Ureter (tissue), 1 donor: ENCODE data around the gene IGF2BP3. TPM values are rescaled to one million over a fixed set of nuclear protein-coding genes. Genes with fewer than 3 reads are reported as not detected.
"Not testable (repeated sequence)": the region's sequence is repeated elsewhere in the genome, so short reads cannot be mapped to it uniquely, and the experiment has no call there.

ENCODE experiments used
- DNase-seq: peaks from one replicate; pipeline ENCODE4 v3.0.0-alpha.2; 2020; ENCODE audit warnings: low spot score
- total RNA-seq: library from RNA; stranded (reverse); gene quantifications from one replicate; pipeline ENCODE4 v1.2.4, GENCODE V29; 2023
- donor health status: DM: yes; HTN: yes; CAD: no.

Gene IGF2BP3
- total RNA-seq, 1 donor from 2014 or later = 0.78 TPM

DNA sequence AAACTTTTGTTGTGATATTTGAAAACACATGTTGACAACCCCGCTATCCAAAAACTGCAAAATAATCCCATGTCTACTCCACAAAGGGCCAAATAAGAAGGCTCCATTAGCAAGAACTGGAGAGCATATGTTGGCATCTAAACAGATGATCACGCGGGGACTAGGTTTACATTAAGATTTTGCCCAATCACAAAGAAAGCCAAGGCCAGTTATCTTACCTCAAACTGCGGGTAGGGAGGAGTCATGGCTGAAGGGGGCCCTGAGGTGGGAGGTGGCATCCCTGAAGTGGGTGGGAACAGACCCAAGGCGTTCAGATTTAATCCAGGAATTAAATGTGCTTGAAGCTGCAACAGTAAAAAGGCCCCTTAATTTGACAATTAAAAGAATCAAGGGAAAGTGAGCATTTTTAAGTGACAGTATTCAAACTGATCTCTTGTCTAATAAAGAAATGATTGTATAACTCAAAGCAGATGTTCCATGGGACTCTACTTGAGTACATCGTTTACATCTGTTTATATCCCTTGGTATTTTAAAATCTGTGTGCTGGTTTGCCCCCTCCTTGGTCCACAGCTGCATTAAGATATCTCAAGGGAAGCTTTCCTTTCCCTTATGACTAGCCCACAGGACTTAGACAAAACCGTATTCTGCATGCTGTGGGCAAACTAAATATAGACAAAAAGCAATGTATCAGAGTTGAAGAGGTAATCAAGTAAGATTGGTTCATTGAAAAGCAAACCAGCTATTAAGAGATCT lies 128.3 kb downstream of the IGF2BP3 start:
- no peak for DNase-seq

GRCh38 chr7:23338863-23339262 lies 131.4 kb downstream of the IGF2BP3 start:
- no peak for DNase-seq

DNA sequence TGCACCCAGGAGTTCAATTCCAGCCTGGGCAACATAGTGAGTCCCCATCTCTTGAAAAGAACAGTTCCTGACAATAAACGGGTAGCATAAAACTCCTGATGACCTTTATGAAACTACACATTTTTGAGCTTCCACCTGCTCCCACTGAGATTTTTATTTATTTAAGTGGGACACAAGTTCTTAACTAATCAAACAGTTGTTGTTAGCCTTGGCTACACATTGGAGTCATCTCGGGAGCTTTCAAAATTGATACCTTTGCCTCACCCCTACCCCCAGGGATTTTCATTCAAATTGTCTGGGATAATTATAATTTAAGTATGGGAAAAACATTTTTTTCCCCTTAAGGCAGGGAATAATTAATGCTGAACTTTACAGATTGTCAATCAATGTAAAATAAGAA lies 131.9 kb downstream of the IGF2BP3 start:
- no peak for DNase-seq

GRCh38 chr7:23337374-23337773 lies 132.9 kb downstream of the IGF2BP3 start:
- no peak for DNase-seq

- no peak for DNase-seq
These were observed 133.4 kb downstream of the IGF2BP3 start for GRCh38 chr7:23336799-23337283.

DNA sequence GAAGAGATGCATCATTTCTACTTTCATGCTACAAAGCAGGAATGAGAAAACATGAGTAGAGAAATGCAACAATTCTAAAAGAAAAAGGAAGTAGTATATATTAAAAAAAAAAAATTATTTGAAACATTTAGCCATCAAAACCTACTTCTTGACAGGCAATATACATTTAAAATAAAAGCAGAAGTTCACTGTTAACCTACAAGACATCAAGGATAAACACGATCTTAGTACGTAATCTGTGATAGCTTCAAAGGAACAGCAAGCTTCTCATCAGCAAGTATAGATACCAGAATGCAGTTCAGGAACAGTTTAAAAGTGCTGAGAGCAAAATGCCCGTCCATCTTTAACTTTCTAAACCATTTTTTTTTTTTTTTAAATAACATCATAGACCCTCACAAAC lies 134.2 kb downstream of the IGF2BP3 start:
- no peak for DNase-seq

DNA sequence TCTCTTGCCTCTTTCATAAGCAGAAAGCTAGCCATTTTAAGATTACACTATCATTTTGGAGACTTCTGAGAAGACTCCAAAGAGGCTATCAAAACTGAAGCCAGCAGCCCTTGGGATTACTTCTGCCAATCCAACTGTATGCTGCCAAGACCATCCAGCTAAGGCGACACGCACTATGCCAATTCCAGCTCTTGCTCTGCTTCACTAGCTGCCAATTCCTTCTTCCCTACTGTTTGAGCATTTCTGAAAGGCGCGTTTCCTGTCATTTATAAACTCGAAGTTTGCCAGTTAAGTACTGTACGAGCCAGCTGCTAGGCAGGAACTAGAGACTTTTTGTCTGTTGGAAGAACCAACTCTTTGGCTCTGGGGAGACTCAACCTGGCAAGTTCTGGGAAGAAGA lies 134.7 kb downstream of the IGF2BP3 start:
- no peak for DNase-seq

DNA sequence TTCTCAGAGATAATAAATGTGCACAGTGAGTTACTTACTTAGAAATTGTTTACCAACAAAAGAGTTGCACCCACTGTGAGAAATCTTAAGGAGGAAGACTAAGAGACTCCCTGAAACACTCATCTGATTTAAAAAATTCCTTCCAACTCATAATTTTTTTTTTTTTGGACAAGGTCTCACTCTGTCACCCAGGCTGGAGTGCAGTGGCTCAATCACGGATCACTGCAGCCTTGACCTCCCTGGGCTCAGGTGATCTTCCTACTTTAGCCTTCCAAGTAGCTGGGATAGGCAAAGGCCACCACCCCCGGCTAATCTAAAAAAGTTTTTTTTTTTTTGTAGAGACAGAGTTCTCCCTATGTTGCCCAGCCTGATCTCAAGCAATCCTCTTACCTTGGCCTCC lies 135.2 kb downstream of the IGF2BP3 start:
- DNase-seq = no peak

GRCh38 chr7:23334482-23335056 lies 135.7 kb downstream of the IGF2BP3 start:
- DNase-seq = no peak

DNA sequence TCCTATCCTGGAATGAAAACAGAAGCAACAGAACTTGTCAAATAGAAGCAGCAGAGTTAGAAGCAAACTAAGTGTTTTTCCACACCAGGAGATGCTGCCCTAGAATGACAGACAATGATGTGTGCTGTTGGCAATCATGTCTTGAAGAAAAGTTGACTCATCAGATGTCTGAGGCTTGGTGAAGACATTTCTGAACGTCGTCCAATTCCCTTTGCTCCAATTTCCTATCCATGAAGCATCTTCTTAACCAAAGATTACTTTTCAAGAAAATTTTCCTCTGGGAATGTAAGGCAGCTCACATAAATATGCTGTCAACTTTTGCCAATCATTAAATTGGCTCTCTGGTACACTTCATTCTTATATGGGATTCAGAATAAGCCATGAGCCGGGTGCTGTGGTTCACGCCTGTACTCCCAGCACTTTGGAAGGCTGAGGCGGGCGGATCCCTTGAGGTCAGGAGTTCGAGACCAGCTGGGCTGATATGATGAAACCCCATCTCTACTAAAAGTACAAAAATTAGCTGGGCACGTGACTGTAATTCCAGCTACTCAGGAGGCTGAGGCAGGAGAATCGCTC lies 136.5 kb downstream of the IGF2BP3 start:
- no peak for DNase-seq

GRCh38 chr7:23332910-23333612 lies 137.2 kb downstream of the IGF2BP3 start:
- DNase-seq = no peak

DNA sequence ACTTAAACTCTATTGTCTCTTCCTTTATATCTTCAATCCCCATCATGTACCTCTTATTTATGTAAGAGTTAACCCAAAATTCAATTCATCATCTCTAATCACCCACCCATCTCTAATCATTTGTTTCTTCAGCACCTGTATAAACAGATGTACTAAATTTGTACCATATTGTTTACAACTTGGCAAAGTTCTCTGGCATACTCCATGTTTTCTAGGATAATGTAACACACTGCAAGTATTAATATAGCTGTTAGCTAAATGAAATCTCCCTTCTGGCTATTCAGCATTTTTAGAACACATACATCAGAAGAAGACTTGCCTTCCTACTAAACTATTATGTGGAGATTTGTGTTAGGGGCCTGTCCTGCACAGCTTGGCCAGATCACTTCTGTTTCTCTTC lies 138.1 kb downstream of the IGF2BP3 start:
- DNase-seq = no peak

- DNase-seq = no peak
These were observed 139.2 kb downstream of the IGF2BP3 start for GRCh38 chr7:23331132-23331531.

GRCh38 chr7:23315366-23315765 lies 154.9 kb downstream of the IGF2BP3 start:
- no peak for DNase-seq

GRCh38 chr7:23312141-23312540 lies 158.2 kb downstream of the IGF2BP3 start:
- not testable (repeated sequence) for DNase-seq

GRCh38 chr7:23308754-23309153 lies 161.5 kb downstream of the IGF2BP3 start:
- DNase-seq = no peak

GRCh38 chr7:23306936-23307521 lies 163.3 kb downstream of the IGF2BP3 start:
- DNase-seq = no peak

GRCh38 chr7:23299770-23300300 lies 170.5 kb downstream of the IGF2BP3 start:
- DNase-seq = no peak

DNA sequence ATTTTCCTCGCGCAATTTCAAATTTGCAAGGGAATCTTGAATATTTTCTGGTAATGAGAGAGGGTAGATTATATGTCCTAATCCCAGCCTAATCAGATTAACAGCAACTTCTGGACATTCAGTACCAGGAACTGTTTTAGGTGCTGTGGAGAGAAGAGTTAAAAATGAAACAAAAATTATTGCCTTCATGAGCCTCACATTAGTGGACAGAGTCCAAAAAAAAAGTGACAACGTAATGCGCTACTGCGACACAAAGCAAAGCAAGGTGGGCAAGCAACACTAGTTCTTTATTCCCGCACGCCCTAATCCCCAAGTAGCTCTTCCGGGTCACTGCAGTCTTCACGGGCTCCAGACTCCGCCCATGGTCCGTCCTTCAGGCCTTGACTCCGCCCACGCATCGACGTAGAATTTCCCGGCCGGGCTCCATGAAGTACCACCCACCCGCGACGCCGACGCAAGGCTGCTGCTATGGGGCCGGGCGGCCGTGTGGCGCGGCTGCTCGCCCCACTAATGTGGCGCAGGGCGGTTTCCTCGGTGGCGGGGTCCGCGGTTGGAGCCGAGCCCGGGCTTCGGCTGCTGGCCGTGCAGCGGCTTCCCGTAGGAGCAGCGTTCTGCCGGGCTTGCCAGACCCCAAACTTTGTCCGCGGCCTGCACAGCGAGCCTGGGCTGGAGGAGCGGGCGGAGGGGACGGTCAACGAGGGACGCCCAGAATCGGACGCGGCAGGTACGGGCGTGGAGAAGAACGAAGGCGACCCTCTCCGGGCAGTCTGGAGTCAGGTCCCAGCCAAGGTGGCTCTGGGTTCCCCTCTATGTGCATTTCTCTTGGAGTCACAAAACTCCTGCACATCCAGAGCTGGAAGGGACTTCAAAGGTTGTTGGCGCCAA lies 171.2 kb downstream of the IGF2BP3 start, which contains the start of gene MALSU1:
Gene MALSU1, plus strand, starts transcription at position 455 of the 885 bp plus-strand sequence. Its CDS starts 14 bp downstream, at position 469.
- DNase-seq = peak; percentile 97

- DNase-seq = no peak
These were observed 172.0 kb downstream of the IGF2BP3 start for GRCh38 chr7:23298141-23298881.
